GM18861 (cell line): Measurements from ENCODE around the gene IFIT5.
A peak's percentile ranks its signal among the peaks of the same experiment; 100 is the strongest.
"Not testable (repeated sequence)": the region's sequence is repeated elsewhere in the genome, so short reads cannot be mapped to it uniquely, and the experiment has no call there.

Source experiments
- ATAC-seq: cut with Tn5 transposase; IDR thresholded peaks from one replicate; pipeline ENCODE4 v1.9.1; 2021; ENCODE audit not compliant: unreplicated experiment

IFIT5 gene

DNA sequence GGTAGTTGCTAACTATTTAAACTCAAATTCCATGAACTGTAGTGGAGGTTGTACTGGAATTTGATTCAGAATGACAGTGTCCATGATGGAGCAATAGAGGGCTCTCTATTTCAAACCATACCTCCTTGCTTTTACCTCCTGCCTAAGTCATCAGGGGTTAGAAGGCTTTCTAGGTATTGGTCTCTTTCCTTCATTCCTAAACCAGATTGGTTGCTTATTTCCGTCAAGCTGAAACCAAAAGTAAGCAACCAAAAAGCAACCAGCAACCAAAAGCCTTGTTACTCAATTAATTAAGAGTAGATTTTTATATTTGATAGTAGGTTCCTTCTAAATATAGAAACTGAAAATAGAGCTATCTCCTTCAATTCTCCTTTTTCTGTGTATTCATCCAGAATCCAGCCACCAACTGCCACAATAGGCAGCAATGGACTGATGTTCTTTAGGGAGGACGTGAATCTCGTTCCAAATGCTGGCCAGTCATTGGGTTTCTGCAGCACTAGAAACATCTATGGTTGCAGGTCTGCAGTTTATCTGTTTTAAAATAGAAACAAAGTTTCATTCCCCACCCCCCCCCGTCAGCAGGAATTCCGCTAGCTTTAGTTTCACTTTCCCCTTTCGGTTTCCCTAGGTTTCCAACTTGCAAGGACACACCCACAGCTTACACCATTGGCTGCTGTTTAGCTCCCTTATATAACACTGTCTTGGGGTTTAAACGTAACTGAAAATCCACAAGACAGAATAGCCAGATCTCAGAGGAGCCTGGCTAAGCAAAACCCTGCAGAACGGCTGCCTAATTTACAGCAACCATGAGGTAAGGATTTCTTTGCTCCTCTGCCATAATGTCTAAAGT is 22.2 kb upstream of the IFIT5 start, which contains the start of gene IFIT1:
Gene IFIT1 (plus strand): TSS at position 717 of the 850 bp plus-strand sequence. CDS start 90 bp downstream, at position 807.
- ATAC-seq = peak; percentile 72

DNA sequence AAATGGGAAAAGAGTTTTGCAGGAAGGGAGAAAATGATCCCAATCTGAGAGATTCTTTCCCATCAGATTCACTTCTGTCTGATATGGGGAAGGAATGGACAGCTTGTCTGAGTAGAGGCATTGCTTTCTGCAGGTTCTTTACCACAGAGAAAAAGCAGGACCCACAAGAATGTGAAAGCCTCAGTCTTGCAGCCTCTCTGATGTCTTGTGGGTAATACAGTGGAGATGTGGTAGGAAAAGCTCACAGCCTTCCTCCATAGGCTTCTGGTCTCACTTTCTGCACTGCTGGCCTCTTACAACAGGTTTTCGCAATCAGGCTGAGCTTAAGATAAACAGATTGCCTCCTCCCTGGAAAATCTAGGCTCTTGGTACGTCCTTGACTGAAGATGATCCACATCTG is 21.4 kb upstream of the IFIT5 start:
- no peak for ATAC-seq

DNA sequence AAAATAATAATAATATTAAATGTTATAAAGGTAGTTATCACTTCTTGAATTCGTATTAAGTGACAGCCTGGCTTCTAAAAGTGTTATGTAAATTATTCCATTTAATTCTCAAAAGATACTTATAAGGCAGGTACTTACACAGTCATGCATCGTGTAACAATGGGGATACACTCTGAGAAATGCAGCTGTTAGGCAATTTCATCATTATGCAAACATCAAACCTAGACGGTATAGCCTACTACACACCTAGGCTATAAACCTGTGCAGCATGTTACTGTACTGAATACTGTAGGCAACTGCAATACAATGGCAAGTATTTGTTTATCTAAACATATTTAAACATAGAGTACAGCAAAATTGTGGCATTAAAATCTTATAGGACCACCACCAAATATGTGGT is 20.5 kb upstream of the IFIT5 start:
- ATAC-seq = no peak

DNA sequence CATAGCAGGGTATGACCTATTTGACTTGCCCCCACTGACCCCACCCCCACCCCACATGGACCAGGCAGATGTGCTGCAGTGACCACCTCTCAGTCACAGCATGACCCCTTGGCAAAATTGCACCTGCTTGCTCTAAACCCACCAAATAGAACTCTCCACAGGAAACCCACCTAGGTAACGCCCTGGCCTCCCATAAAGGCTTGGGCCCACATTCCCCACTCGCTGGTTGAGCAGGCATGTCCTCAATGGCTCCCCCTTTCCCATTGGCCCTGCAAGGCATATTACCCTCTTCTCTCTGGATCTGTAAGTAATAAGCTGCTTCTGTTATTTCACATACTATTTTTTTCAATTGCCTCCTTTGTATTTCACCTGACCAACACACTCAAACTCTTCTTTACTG is 19.2 kb upstream of the IFIT5 start:
- ATAC-seq = no peak

DNA sequence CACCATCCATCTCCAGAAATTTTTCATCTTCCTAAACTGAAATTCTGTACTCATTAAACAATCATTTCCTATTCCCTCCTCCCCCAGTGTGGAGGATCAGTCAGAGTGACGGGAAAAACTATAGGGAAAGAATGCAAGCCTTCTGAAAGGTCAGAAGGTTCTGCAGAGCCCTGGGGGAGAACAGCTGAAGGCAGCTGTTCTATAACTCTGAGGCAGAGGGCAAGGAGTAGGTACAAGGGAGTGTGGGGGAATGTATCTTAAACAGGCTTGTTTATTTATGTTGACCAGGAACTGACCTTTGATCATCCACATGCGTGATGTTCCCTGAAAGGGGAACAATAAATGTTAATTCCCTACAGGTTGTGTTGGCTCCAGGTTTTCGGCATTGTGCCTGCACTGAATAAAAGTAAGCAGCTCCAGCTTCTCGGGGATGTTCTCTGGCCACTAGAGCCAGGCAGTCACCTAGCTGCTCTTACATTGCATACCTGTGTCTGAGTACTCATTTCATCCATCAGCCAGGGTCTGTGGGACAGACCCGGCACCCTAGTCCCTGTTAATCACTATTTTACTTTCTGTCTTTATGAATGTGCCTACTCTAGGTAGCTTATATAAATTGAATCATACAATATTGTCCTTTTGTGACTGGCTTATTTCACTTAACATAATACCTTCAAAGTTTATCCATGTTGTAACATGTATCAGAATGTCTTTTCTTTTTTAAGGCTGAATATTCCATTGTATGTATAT is 16.2 kb upstream of the IFIT5 start:
- ATAC-seq = no peak

DNA sequence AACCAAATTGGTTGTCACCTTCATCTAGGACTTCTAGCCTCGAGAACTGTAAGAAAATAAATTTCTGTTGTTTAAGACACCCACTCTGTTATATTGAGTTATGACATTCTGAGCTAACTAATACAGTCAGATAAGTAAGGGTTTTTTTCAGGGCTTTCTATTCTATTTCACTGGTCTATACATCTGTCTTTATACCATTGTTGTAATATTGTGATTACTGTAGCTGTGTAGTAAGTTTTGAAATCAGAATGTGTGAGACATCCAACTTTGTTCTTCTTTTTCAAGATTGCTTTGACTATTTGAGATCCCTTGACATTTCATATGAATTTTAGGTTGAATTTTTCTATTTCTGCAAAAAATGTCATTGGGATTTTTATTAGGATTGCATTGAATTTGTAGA is 14.4 kb upstream of the IFIT5 start:
- ATAC-seq = no peak

DNA sequence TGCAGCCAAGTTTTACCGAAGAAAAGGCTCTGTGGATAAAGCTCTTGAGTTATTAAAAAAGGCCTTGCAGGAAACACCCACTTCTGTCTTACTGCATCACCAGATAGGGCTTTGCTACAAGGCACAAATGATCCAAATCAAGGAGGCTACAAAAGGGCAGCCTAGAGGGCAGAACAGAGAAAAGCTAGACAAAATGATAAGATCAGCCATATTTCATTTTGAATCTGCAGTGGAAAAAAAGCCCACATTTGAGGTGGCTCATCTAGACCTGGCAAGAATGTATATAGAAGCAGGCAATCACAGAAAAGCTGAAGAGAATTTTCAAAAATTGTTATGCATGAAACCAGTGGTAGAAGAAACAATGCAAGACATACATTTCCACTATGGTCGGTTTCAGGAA is 11.3 kb upstream of the IFIT5 start:
- no peak for ATAC-seq

DNA sequence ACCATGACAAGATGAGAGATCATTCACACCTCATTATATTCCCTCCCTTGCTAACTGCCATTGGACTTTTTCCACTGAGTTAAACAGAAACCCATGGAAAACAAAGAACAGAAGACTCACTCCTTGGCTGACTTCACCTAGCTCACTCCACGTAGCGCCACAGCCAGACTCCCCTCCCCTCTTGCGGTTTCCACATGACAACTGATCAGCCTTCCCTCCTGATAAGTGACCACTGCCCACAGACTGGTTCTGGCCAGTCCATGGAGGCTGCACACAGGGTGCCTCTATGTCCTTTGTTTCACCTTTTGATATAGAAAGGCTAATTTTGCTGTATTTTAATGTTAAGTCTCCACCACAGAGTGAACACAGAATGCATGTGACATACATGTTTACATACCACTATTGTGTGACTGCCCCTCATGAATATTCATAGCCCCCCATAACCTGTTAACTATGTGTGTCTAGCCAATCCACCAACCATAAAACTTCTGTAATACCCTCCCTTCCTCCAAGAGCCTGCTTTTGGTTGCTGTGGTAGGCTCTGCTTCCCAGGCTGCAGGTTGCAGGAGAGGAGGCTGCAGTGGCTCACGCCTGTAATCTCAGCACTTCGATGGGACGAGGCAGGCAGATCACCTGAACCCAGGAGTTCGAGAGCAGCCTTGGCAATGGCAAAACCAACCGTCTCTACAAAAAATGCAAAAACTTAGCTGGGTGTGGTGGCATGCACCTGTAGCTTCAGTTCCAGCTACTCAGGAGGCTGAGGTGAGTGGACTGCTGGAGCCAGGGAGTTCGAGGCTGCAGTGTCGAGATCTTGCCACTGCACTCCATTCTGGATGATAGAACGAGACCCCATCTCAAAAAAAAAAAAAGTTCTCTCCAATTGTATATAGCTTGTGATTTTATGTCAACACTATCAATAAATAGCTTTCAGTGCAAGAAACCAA is 10.0 kb upstream of the IFIT5 start:
- ATAC-seq = no peak

DNA sequence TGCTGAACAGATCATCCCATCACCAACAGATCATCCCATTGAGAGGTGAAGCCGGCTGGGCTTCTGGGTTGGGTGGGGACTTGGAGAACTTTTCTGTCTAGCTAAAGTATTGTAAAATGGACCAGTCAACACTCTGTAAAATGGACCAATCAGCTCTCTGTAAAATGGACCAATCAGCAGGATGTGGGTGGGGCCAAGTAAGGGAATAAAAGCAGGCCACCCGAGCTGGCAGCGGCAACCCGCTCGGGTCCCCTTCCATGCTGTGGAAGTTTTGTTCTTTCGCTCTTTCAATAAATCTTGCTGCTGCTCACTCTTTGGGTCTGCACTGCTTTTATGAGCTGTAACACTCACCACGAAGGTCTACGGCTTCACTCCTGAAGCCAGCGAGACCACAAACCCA is 8.2 kb upstream of the IFIT5 start:
- not testable (repeated sequence) for ATAC-seq

DNA sequence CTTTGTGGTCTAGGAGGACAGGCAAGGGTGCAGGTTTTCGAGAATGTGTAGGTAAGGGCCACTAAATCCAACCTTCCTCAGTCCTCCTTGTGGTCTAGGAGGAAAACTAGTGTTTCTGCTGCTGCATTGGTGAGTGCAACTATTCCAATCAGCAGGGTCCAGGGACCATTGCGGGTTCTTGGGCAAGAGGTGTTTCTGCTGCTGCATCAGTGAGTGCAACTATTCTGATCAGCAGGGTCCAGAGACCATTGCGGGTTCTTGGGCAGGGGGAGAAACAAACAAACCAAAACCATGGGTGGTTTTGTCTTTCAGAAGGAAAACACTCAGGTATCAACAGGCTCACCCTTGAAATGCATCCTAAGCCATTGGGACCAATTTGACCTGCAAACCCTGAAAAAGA is 6.6 kb upstream of the IFIT5 start:
- ATAC-seq = not testable (repeated sequence)

DNA sequence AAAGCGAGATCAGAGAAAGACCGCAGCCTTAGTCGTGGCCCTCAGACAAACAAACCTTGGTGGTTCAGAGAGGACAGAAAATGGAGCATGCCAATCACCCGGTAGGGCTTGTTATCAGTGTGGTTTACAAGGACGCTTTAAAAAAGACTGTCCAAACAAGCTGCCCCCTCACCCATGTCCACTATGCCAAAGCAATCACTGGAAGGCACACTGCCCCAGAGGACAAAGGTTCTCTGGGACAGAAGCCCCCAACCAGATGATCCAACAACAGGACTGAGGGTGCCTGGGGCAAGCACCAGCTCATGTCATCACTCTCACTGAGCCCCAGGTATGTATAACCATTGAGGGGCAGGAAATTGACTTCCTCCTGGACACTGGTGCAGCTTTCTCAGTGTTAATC is 5.1 kb upstream of the IFIT5 start:
- ATAC-seq = not testable (repeated sequence)

DNA sequence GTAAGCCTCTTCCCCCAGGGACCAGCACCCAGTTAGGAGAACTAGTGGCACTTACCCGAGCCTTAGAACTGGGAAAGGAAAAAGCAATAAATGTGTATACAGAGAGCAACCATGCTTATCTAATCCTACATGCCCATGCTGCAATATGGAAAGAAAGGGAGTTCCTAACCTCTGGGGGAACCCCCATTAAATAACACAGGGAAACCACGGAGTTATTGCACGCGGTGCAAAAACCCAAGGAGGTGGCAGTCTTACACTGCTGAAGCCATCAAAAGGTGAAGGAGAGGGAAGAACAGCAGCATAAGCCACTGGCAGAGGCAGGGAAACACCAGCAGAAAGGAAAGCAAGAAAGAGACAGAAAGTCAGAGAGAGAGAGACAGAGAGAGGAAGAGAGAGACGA is 3.8 kb upstream of the IFIT5 start:
- not testable (repeated sequence) for ATAC-seq

DNA sequence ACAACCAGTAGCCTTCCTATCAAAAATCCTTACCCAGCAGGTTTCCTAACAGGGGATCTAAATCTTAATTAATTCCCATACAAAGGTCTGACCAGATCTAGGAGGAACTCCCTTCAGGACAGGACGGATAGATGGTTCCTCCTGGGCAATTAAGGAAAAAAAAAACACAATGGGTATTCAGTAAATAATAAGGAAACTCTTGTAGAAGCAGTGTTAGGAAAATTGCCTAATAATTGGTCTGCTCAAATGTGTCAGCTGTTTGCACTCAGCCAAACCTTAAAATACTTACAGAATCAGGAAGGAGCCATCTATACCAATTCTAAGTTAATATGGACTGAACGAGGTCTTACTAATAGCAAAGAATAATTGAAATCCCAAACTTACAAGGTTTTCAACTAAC is 3.2 kb upstream of the IFIT5 start:
- not testable (repeated sequence) for ATAC-seq

DNA sequence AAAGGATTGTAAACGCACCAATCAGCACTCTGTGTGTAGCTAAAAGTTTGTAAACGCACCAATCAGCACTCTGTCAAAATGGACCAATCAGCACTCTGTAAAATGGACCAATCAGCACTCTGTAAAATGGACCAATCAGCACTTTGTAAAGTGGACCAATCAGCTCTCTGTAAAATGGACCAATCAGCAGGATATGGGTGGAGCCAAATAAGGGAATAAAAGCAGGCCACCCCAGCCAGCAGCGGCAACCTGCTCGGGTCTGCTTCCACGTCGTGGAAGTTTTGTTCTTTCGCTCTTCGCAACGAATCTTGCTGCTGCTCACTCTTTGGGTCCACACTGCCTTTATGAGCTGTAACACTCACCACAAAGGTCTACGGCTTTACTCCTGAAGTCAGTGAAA is 2.1 kb upstream of the IFIT5 start:
- ATAC-seq = not testable (repeated sequence)

DNA sequence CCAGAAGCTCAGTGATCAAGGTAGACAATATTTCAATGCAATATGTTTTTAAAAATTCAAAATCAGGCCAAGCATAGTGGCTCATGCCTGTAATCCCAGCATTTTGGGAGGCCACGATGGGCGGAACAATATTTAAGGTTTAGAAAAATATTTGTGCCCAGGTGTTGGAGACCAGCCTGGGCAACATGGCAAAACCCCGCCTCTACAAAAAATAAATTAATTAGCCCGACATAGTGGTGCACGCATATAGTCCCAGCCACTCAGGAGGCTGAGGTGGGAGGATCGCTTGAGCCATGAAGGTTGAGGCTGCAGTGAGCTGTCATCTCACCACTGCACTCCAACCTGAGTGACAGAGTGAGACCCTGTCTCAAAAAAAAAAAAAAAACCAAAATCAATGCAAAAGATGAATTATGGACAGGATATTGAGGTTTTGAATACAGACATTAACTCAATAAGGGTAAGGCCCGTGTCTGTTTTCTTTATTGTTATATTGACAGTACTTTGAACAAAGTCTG is 913 bp upstream of the IFIT5 start:
- ATAC-seq = no peak

DNA sequence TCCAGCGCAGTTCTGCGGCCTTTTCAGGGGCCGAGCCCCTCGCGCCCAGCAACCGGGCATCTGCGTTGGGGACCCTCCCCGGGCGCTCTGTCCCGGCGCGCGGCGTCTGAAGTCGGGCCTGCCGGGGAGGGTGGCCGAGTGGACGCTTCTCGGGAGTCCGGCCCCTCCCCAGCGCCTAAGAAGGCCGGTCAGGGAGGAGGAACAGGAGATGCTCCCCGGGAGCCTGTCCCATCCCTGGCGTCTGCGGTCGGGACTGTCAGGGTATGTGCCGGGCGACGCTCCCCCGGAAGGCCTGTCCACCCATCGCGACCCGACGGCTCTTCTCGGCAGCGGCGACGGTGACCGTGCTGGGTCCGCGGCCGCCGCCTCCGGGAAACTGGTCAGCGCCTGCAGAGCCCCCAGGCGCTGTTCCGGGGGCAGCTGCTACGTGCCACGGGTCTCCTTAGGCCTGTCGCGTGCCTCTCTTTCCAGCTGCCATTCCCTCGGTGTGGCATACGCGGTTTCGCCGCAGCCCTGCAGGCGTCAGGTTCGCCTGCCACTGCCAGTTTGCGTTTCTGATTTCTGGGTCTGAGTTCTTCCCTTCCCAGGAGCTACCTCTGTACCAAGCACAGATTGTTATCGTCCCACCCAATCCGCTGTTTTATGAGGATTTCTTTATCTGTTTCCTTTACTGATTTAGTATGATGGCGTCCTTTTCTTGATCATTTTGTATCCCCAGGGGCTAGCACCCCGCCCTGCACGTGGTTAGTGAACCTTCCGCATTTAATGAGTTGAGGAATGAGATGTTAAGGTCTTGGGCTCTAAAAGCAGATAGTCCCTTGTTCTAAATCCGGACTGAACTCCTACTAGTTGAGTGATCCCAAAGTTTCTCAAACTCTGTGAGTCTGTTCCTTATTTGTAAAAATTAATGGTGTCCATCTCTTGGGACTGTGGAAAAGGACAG is 782 bp downstream of the IFIT5 start:
- ATAC-seq = peak; percentile 27

DNA sequence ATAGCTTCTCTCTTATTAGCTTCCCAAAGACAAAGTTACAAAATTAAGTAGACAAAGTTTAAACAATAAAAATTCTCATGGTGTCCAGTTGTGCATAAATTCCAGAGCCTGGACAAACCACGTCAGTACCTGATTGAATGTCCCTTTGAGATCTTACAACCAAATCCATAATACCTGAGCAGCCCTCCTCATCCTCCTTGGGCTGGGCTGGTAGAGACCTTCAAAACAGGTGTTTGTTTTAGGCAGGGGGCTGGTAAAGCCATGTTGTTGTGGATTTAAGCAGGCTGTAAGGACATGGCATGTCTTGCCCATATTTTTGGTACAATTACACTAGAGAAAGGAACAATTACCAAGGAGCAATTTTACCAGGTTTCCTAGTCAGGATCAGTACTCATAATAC is 2.1 kb downstream of the IFIT5 start:
- no peak for ATAC-seq

DNA sequence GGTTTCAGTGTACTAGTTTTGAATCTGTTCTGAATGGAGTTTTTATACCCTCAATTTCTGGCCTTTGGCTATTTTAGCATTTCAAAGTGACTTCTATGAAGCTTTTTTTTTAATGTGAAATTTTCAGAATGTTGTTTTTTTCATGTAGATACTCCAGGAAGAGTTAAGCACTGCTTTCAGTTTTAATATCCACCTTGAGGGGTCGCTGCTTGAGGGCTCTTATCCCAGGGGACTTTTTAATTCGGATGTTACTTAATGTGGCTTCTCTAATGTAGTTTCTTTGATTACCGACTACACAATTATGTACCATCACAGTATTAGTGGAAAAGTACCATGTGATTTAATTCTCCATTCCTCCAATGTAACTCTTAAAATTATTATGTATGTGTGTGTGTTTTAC is 5.2 kb downstream of the IFIT5 start:
- ATAC-seq = no peak

DNA sequence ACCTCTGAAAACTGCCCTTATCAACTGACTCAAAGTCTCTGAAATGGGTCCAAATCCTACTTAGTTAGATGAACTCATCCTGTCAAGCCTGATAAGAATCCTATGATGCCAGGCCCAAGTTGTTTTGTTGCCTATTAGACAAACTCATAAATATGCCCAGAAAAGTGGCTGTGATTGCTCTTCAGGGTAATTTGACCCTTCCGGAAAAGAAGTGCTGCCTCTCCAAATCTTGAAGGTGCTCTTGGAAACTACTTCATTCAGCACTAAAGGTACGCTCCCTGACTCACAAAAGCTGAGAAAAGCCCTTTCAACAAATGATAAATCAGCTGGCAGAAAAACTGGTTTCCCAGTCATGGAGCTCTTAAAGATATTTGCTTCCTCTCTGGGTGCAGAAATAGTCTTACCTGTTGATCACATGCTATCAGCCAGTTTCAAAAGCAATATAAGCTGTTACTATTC is 6.7 kb downstream of the IFIT5 start:
- ATAC-seq = no peak

DNA sequence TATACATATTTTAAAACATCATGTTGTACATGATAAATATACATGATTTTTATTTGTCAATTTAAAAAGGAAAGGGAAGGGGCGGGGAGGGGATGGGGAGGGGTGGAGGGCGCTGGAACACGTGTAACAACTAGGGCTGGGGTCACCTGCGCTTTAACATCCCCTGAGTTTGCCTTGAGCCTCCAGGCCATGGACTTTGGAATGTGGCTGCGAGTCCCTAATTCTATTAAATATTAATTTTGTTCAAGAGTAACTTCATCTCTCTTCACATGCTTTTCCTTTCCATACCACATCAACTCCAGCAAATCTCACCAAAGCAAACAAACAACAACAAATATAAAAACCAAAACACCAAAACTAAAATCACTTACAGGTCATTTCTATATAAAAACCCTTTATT is 10.6 kb downstream of the IFIT5 start:
- no peak for ATAC-seq
